ENCODE results near the gene EPB41L2. TPM values are rescaled to one million over a fixed set of nuclear protein-coding genes. Genes with fewer than 3 reads are reported as not detected.

EPB41L2 gene
- total RNA-seq, 4 donors from 2014 or later = 11.6 to 24.0 (median 14.6) TPM

- Histone ChIP-seq H3K36me3 (no peaks in the 10 kb centered on the region), H3K9me3 (no peaks in the 10 kb centered on the region), H3K27ac (no peak overlapping the region), H3K4me1 (peaks cover 5 to 7% of the 10 kb centered on the region in 2 donors), H3K27me3 (no peaks in the 10 kb centered on the region), H3K4me3 (no peak overlapping the region)
- in situ Hi-C loops (cut with MboI; ENCODE audit: low sequenced_read_pairs in 4 of 4) (no loop called here), intact Hi-C loops (cut with DNase I; ENCODE audit: low total_unique reads) (no loop called here)
- DNase-seq (no peak), ATAC-seq (no peak)
- no peak for TF ChIP-seq CTCF (IDR thresholded peaks at IDR 0.05 in 4 of 5, conservative IDR thresholded peaks at IDR 0.05 in 1 of 5)
- no peak for TF ChIP-seq POLR2A (IDR thresholded peaks at IDR 0.05)
Observed at GRCh38 chr6:130937942-130938604, 125.0 kb downstream of the EPB41L2 start.

GRCh38 chr6:130936933-130937332 lies 126.1 kb downstream of the EPB41L2 start:
- Histone ChIP-seq H3K27ac (no peak overlapping the region), H3K36me3 (no peaks in the 10 kb centered on the region), H3K4me1 (peaks cover 12% of the 10 kb centered on the region in 2 donors), H3K27me3 (no peaks in the 10 kb centered on the region), H3K4me3 (no peak overlapping the region), H3K9me3 (no peaks in the 10 kb centered on the region)
- DNase-seq (no peak), ATAC-seq (no peak)
- in situ Hi-C loops (cut with MboI; ENCODE audit: low sequenced_read_pairs in 4 of 4) (no loop called here), intact Hi-C loops (cut with DNase I; ENCODE audit: low total_unique reads) (no loop called here)
- no peak for TF ChIP-seq CTCF (IDR thresholded peaks at IDR 0.05 in 4 of 5, conservative IDR thresholded peaks at IDR 0.05 in 1 of 5)

- H3K4me3 ChIP-seq = no peak overlapping the region
- DNase-seq = no peak
- H3K4me1 ChIP-seq = peaks cover 12% of the 10 kb centered on the region in 2 donors
- no peak for TF ChIP-seq CTCF (IDR thresholded peaks at IDR 0.05 in 4 of 5, conservative IDR thresholded peaks at IDR 0.05 in 1 of 5)
- TF ChIP-seq POLR2A (IDR thresholded peaks at IDR 0.05) = no peak
- no peaks in the 10 kb centered on the region for H3K36me3 ChIP-seq
- no peaks in the 10 kb centered on the region for H3K27me3 ChIP-seq
- intact Hi-C loops (cut with DNase I; ENCODE audit: low total_unique reads) (no loop called here), in situ Hi-C loops (cut with MboI; ENCODE audit: low sequenced_read_pairs in 4 of 4) (no loop called here)
- H3K27ac ChIP-seq = peak overlapping the region in 1 of 4 donors; percentile 10
- ATAC-seq = no peak
- H3K9me3 ChIP-seq = no peaks in the 10 kb centered on the region
Observed at GRCh38 chr6:130935978-130936377, 127.1 kb downstream of the EPB41L2 start.

- in situ Hi-C loops (cut with MboI; ENCODE audit: low sequenced_read_pairs in 4 of 4) = no loop called here
- H3K4me3 ChIP-seq = no peak overlapping the region
- H3K36me3 ChIP-seq = no peaks in the 10 kb centered on the region
- no peaks in the 10 kb centered on the region for H3K27me3 ChIP-seq
- no peaks in the 10 kb centered on the region for H3K9me3 ChIP-seq
- ATAC-seq (peak; percentile 60 to 65), DNase-seq (no peak)
- TF ChIP-seq POLR2A (IDR thresholded peaks at IDR 0.05) (no peak), CTCF (IDR thresholded peaks at IDR 0.05 in 4 of 5, conservative IDR thresholded peaks at IDR 0.05 in 1 of 5) (no peak)
- H3K4me1 ChIP-seq = peaks cover 12 to 13% of the 10 kb centered on the region in 2 donors
- H3K27ac ChIP-seq = peak overlapping the region in 2 of 4 donors; percentile 40 to 53
- intact Hi-C loops (cut with DNase I; ENCODE audit: low total_unique reads) = no loop called here
Observed at GRCh38 chr6:130934848-130935585, 128.0 kb downstream of the EPB41L2 start.
